A375 (cell line): Measurements from ENCODE around the gene DLX2. TPM values are rescaled to one million over a fixed set of nuclear protein-coding genes. Genes with fewer than 3 reads are reported as not detected.

Experiments
- total RNA-seq: library from RNA; depleted of rRNA; stranded (reverse); fragments of >200 nt; shearing (Covaris generic); gene quantifications from 2 replicates; pipeline ENCODE4 v1.2.3, GENCODE V29; 2014; rRNA removed

Gene DLX2
- 4.0 and 4.9 TPM in 2 replicates for total RNA-seq

DNA sequence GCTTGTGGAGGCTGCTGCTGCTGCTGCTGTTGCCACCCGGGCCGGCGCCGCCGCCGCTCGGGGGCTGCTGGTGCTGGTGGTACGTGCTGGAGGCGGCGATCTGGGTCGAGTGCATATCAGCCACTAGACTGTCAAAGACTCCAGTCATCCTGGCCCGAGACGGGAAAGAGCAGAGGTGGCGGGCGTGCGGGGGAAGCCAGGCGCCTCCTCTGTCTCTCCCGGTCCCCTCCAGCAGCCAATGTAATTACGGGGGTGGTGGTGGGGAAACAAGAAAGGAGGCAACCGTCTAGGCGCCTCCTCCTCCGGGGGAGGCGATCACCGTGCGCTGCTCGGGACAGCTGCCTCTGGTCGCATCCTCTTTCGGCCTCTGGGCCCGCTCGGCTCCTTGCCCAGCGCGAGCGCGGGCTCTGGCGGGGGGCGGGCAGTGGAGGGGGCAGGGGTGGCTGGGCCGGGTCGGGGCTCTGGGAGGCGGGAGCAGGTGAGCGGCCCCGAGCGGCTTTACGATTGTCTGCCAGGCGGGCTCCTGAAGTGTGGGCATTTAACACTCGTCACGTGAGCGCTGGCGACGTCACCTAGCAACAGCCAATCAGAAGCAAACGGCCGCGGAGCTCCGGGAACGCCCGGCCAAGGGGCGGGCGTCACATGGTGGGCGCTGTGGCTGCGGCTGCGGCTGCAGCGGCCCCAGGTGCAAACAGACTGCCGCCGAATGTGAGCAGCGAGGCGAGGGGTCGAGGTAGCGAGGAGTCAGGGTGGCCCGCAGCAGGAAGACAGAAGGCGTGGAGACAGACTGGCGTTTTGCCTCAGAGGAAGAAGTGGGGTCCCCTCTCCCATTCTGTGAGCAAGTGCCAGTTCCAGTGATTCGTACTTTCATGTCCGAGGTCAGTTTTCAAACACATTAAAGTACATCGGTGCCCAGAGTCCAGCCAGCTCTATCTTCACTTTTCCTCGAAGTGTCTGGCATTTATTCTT, at the start of gene DLX2:
Gene DLX2 (minus strand): TSS at position 510 of the 969 bp plus-strand sequence. CDS start 362 bp downstream, at position 148.

DNA sequence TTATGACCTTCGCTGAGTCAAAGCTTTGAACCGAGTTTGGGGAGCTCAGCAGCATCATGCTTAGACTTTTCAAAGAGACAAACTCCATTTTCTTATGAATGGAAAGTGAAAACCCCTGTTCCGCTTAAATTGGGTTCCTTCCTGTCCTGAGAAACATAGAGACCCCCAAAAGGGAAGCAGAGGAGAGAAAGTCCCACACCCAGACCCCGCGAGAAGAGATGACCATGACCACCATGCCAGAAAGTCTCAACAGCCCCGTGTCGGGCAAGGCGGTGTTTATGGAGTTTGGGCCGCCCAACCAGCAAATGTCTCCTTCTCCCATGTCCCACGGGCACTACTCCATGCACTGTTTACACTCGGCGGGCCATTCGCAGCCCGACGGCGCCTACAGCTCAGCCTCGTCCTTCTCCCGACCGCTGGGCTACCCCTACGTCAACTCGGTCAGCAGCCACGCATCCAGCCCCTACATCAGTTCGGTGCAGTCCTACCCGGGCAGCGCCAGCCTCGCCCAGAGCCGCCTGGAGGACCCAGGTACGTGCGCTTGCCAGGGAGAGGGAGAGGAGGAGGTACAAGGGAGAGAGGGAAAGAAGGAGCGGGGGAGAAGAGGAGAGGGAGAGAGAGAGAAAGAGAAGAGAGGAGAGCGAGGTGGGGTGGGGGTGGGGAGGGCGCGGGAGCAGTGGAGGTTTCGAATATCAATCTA, 17.1 kb downstream of the DLX2 start, which contains the start of gene DLX1:
Gene DLX1 (plus strand): TSS at position 48 of the 700 bp plus-strand sequence. CDS start 171 bp downstream, at position 219.

Other genes starting within 250 kb of the DLX2 start
- gene SLC25A12, start 208.7 kb downstream of the DLX2 start, total RNA-seq: 8.9 and 12.0 TPM in 2 replicates
- 45.9 TPM in 2 replicates for gene HAT1, start 180.4 kb downstream of the DLX2 start, total RNA-seq
- 4.7 and 5.4 TPM in 2 replicates for gene METAP1D, start 102.9 kb downstream of the DLX2 start, total RNA-seq
- gene DLX1, start 17.4 kb downstream of the DLX2 start, total RNA-seq: 10.2 and 11.1 TPM in 2 replicates